ENCODE results near the gene SLC26A6.

- no peak for TF ChIP-seq CTCF (conservative IDR thresholded peaks at IDR 0.05; ENCODE audit: low read depth, low read length)
- no peak for TF ChIP-seq EZH2 (IDR thresholded peaks at IDR 0.05; ENCODE audit: low read length, unreplicated experiment)
- no peak for TF ChIP-seq EZH2phosphoT487 (IDR thresholded peaks at IDR 0.05; ENCODE audit: borderline replicate concordance, low read length)
Measured at GRCh38 chr3:48656061-48656840, 21.0 kb upstream of the SLC26A6 start.
